ENCODE results near the gene CNIH2. TPM values are rescaled to one million over a fixed set of nuclear protein-coding genes. Genes with fewer than 3 reads are reported as not detected.
A peak's percentile ranks its signal among the peaks of the same experiment; 100 is the strongest.

Gene CNIH2
- total and polyA plus RNA-seq, 2 of the 8 experiments (the other 6 are each of a cell fraction or from before 2014, with no cell fraction given), result 12.5 to 15.8 TPM

DNA sequence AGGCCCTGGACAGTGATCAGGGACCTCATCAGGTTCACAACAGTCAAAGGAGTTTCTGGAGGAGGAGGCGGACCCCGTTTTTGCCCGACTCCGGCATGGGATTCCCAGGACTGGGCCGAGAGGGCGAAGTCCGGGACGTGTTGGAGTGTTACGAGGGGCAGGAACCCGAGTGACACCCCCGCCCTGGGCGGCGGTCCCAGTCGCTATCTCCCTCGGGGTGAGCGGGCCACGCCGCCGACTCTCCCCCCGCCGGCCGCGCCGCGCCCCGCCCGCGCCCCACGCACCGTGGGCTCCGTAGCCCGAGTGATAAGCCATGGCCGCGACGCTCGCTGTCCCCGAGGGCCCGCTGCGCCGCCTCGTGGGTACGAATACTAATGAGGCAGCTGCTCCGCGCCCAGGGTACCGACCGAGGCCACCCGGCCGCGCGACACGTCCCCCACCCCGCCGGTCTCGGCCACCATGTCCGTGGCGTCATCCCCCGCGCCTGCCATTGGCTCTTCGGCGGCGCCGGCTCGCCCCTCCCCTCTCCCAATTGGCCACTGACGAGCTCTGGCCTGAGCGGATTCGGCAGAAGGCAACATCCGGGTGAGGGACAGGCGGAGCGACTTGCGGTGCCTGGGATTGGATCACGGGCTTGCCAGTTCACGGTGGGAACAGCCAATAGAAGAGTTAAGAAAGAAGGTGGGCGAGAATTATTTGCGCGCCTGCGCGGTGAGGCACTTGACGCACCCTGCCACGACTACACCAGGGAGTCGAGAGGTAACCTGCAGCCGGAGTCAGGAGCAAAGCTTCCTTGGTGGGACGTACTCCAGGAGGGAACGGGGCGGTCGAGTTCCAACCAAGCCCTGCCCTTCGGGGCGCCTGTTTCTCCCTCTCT lies 10.9 kb downstream of the CNIH2 start, which contains the start of gene YIF1A (continued):
- no peak for TF ChIP-seq GTF2F1 (IDR thresholded peaks at IDR 0.05; ENCODE audit: borderline replicate concordance, low read depth, low read length)
- peak; percentile 90 for TF ChIP-seq PHF8 (conservative IDR thresholded peaks at IDR 0.05; ENCODE audit: low read depth, low read length)
- peak in 1 of 2 experiments; percentile 72; a peak in 2 of 3 replicates for TF ChIP-seq POLR2A (IDR thresholded peaks at IDR 0.05; ENCODE audit: control extremely low read depth in 1 of 2, low read depth in 2 of 2, low read length in 2 of 2)
- TF ChIP-seq RBBP5 (IDR thresholded peaks at IDR 0.05; ENCODE audit: borderline replicate concordance, low read depth, low read length), result no peak
- TF ChIP-seq RXRA (IDR thresholded peaks at IDR 0.05; ENCODE audit: insufficient read depth, low read depth, low read length), result no peak
- TF ChIP-seq CHD1 (IDR thresholded peaks at IDR 0.05; ENCODE audit: low read depth, low read length), result no peak
- no peak for TF ChIP-seq EGR1 (IDR thresholded peaks at IDR 0.05; ENCODE audit: borderline replicate concordance, low read depth, low read length)
- TF ChIP-seq, protein P1, sequence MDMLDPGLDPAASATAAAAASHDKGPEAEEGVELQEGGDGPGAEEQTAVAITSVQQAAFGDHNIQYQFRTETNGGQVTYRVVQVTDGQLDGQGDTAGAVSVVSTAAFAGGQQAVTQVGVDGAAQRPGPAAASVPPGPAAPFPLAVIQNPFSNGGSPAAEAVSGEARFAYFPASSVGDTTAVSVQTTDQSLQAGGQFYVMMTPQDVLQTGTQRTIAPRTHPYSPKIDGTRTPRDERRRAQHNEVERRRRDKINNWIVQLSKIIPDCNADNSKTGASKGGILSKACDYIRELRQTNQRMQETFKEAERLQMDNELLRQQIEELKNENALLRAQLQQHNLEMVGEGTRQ (IDR thresholded peaks at IDR 0.05; ENCODE audit: low read length), result no peak
- TF ChIP-seq EZH2 (IDR thresholded peaks at IDR 0.05; ENCODE audit: low read depth, low read length, severe bottlenecking), result no peak
- no peak for TF ChIP-seq KDM1A (IDR thresholded peaks at IDR 0.05; ENCODE audit: borderline replicate concordance, low read length)
- TF ChIP-seq CBX5 (IDR thresholded peaks at IDR 0.05; ENCODE audit: low read depth, low read length), result no peak
- TF ChIP-seq TCF12 (IDR thresholded peaks at IDR 0.05; ENCODE audit: low read depth, low read length), result no peak
- TF ChIP-seq POU5F1 (IDR thresholded peaks at IDR 0.05; ENCODE audit: low read depth, low read length), result no peak
- TF ChIP-seq CBX8 (IDR thresholded peaks at IDR 0.05; ENCODE audit: borderline replicate concordance, low read depth, low read length), result no peak
- peak; percentile 62 for TF ChIP-seq SP2 (IDR thresholded peaks at IDR 0.05; ENCODE audit: low read length)
- TF ChIP-seq SP1 (IDR thresholded peaks at IDR 0.05; ENCODE audit: low read depth, low read length), result peak; percentile 94
- no peak for TF ChIP-seq SIN3A (conservative IDR thresholded peaks at IDR 0.05 in 1 of 2, IDR thresholded peaks at IDR 0.05 in 1 of 2; ENCODE audit: low read depth in 1 of 2, low read length in 2 of 2)
- TF ChIP-seq SAP30 (IDR thresholded peaks at IDR 0.05; ENCODE audit: insufficient read depth, insufficient replicate concordance, low read length), result no peak
- TF ChIP-seq ZNF274 (IDR thresholded peaks at IDR 0.05; ENCODE audit: borderline replicate concordance, extremely low read depth, low read length), result no peak
- no peak for TF ChIP-seq BCL11A (IDR thresholded peaks at IDR 0.05; ENCODE audit: low read depth in 2 of 2, low read length in 2 of 2)
- TF ChIP-seq, protein P2, sequence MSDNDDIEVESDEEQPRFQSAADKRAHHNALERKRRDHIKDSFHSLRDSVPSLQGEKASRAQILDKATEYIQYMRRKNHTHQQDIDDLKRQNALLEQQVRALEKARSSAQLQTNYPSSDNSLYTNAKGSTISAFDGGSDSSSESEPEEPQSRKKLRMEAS (IDR thresholded peaks at IDR 0.05), result peak; percentile 68

Measured in H1 (cell line).